Stomach (tissue), 4 donors: Measurements from ENCODE around the gene VGLL3.

ENCODE experiments used
- EP300 ChIP-seq: sonication (generic); formaldehyde crosslinking; IDR thresholded peaks from one replicate; pipeline ENCODE4 v1.6.1; 2017; ENCODE audit warnings: antibody characterized with exemption
- POLR2A ChIP-seq, 4 donors: fragments of 450-650 bp; IDR thresholded peaks; one replicate each; pipeline ENCODE4 v1.6.1; 2016; ENCODE audit warnings: antibody characterized with exemption in 4 of 4, control low read depth in 2 of 4, mild to moderate bottlenecking in 1 of 4, moderate library complexity in 1 of 4
- TF ChIP-seq, protein P1 (sequence below), 7 experiments: fragments of 450-650 bp in 4 of 7; fragments of 200-600 bp in 3 of 7; sonication (generic) in 3 of 7; IDR thresholded peaks; one replicate each; pipeline ENCODE4 v1.5.1; 2016 to 2019; ENCODE audit warnings: antibody characterized with exemption in 7 of 7, control low read depth in 2 of 7, mild to moderate bottlenecking in 1 of 7

DNA sequence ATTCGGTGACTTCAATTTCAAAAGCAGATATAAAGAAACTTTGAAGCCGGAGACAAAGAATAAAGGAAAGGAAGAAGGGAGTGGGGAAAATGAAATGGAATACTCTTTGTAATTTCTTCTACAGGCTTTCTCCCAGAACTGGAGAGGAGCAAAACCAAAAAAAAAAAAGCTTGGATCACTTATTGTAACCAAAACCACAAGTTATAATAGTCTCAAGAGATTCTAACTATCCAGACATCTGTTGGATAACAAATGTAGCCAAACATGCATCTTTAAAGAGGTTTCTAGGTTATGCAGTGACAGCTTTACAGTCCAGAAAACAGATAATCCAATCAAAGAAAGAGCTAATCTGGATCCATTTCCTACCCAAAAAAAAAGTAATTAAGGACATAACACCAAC is 36.2 kb downstream of the VGLL3 start:
- TF ChIP-seq, protein P1, sequence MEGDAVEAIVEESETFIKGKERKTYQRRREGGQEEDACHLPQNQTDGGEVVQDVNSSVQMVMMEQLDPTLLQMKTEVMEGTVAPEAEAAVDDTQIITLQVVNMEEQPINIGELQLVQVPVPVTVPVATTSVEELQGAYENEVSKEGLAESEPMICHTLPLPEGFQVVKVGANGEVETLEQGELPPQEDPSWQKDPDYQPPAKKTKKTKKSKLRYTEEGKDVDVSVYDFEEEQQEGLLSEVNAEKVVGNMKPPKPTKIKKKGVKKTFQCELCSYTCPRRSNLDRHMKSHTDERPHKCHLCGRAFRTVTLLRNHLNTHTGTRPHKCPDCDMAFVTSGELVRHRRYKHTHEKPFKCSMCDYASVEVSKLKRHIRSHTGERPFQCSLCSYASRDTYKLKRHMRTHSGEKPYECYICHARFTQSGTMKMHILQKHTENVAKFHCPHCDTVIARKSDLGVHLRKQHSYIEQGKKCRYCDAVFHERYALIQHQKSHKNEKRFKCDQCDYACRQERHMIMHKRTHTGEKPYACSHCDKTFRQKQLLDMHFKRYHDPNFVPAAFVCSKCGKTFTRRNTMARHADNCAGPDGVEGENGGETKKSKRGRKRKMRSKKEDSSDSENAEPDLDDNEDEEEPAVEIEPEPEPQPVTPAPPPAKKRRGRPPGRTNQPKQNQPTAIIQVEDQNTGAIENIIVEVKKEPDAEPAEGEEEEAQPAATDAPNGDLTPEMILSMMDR (IDR thresholded peaks at IDR 0.05) = no peak
- TF ChIP-seq EP300 (no peak), POLR2A (IDR thresholded peaks at IDR 0.05) (no peak)
